K562 (cell line): ENCODE data around the gene ADCY4.

Source experiments
- CCAR2 ChIP-seq: fragments of 200-400 bp; formaldehyde crosslinking; IDR thresholded peaks from 2 replicates; pipeline ENCODE4 v1.6.1; 2017; ENCODE audit warnings: mild to moderate bottlenecking, low read depth, low read length
- CEBPB ChIP-seq: fragments of 450-650 bp; IDR thresholded peaks from 2 replicates; pipeline ENCODE4 v1.6.1; 2016; ENCODE audit warnings: missing genetic modification characterization, missing compliant biosample characterization
- CTCF ChIP-seq, 3 experiments: IDR thresholded peaks in 2 of 3; conservative IDR thresholded peaks in 1 of 3; 2 replicates each; pipeline ENCODE4 v1.5.1; 2011 to 2012; ENCODE audit warnings: low read length in 3 of 3, mild to moderate bottlenecking in 3 of 3, control low read depth in 2 of 3, improper control_type of control experiment in 1 of 3, inconsistent platforms in 1 of 3, low read depth in 1 of 3, mixed read lengths in 1 of 3, moderate library complexity in 1 of 3; ENCODE audit not compliant: insufficient read depth in 2 of 3
- FOSL1 ChIP-seq: fragments of 200-800 bp; sonication (Bioruptor generic); conservative IDR thresholded peaks from 2 replicates; pipeline ENCODE4 v1.6.1; 2016; ENCODE audit warnings: missing genetic modification characterization, missing compliant biosample characterization
- FOXK2 ChIP-seq, 2 experiments: fragments of 450-650 bp; IDR thresholded peaks in 1 of 2; conservative IDR thresholded peaks in 1 of 2; 2 replicates each; pipeline ENCODE4 v1.6.1; 2016; ENCODE audit warnings: low read depth in 2 of 2, mild to moderate bottlenecking in 1 of 2
- GABPB1 ChIP-seq: sonication (generic); formaldehyde crosslinking; IDR thresholded peaks from 2 replicates; pipeline ENCODE4 v1.8.0; 2022; ENCODE audit warnings: mild to moderate bottlenecking, missing genetic modification reagents
- HDGF ChIP-seq: fragments of 450-650 bp; IDR thresholded peaks from 2 replicates; pipeline ENCODE4 v1.6.1; 2016
- HIVEP1 ChIP-seq: fragments of 250-450 bp; sonication (Bioruptor Pico); IDR thresholded peaks from 2 replicates; pipeline ENCODE4 v1.4.0; 2020; ENCODE audit warnings: mild to moderate bottlenecking
- JUND ChIP-seq, 2 experiments: IDR thresholded peaks; 2 replicates in 1 of 2; 3 replicates in 1 of 2; pipeline ENCODE4 v1.6.1; 2011; ENCODE audit warnings: borderline replicate concordance in 2 of 2, low read depth in 2 of 2, low read length in 2 of 2, improper control_type of control experiment in 1 of 2, missing biosample characterization in 1 of 2, missing genetic modification characterization in 1 of 2, missing genetic modification reagents in 1 of 2
- RBFOX2 ChIP-seq: fragments of 200-400 bp; formaldehyde crosslinking; IDR thresholded peaks from 2 replicates; pipeline ENCODE4 v1.6.1; 2017; ENCODE audit warnings: low read depth, mild to moderate bottlenecking, low read length, moderate library complexity
- TF ChIP-seq, protein P1 (sequence below): sonication (generic); formaldehyde crosslinking; IDR thresholded peaks from 2 replicates; pipeline ENCODE4 v1.8.0; 2022; ENCODE audit warnings: mild to moderate bottlenecking, missing genetic modification reagents

DNA sequence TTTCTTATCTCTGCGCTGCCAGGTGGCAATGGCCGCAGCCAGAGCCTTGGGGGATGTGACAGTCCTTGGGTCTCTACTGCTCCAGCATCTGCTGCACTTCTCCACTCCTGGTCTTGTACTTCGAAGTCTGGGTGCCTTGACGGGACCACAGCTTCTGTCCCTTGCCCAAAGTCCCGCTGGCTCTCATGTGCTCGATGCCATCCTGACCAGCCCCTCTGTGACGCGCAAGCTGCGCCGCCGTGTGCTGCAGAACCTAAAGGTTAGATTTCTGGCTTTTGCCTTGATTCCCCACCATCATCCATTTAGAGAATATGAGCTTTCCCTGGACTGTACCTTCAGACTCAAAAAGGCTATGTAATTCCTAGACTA is 30.9 kb downstream of the ADCY4 start:
- TF ChIP-seq HIVEP1 (CRISPR knock-in tag) (no peak), RBFOX2 (no peak), CEBPB (tag) (no peak), CTCF (IDR thresholded peaks at IDR 0.05 in 2 of 3, conservative IDR thresholded peaks at IDR 0.05 in 1 of 3; ENCODE audit: insufficient read depth in 2 of 3, low read depth in 1 of 3, low read length in 3 of 3) (no peak), FOXK2 (conservative IDR thresholded peaks at IDR 0.05 in 1 of 2, IDR thresholded peaks at IDR 0.05 in 1 of 2; ENCODE audit: low read depth in 2 of 2) (no peak), CCAR2 (no peak), HDGF (no peak), JUND (IDR thresholded peaks at IDR 0.05; ENCODE audit: borderline replicate concordance, low read depth, low read length) (no peak), JUND (tag; IDR thresholded peaks at IDR 0.05; ENCODE audit: borderline replicate concordance, low read depth, low read length) (no peak), FOSL1 (tag) (no peak), GABPB1 (CRISPR knock-in tag) (no peak)
- TF ChIP-seq, protein P1, sequence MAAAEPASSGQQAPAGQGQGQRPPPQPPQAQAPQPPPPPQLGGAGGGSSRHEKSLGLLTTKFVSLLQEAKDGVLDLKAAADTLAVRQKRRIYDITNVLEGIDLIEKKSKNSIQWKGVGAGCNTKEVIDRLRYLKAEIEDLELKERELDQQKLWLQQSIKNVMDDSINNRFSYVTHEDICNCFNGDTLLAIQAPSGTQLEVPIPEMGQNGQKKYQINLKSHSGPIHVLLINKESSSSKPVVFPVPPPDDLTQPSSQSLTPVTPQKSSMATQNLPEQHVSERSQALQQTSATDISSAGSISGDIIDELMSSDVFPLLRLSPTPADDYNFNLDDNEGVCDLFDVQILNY = no peak
